Stomach smooth muscle (tissue), 2 donors: Measurements from ENCODE around the gene PLEKHO2.
"Not testable (repeated sequence)": the region's sequence is repeated elsewhere in the genome, so short reads cannot be mapped to it uniquely, and the experiment has no call there.

Source experiments
- H3K27ac ChIP-seq: one replicate; pipeline ENCODE4 v1.7.0; 2013; ENCODE audit warnings: mild to moderate bottlenecking, low read length, inconsistent platforms
- H3K27me3 ChIP-seq, 2 donors: one replicate each; pipeline ENCODE4 v1.7.0; 2013; ENCODE audit warnings: low read length in 2 of 2; ENCODE audit not compliant: insufficient read depth in 2 of 2, control insufficient read depth in 1 of 2
- H3K36me3 ChIP-seq, 2 donors: one replicate each; pipeline ENCODE4 v1.7.0; 2013; ENCODE audit warnings: low read length in 2 of 2; ENCODE audit not compliant: control insufficient read depth in 2 of 2, insufficient read depth in 2 of 2
- H3K4me1 ChIP-seq: one replicate; pipeline ENCODE4 v1.7.0; 2013; ENCODE audit warnings: low read length; ENCODE audit not compliant: control insufficient read depth, insufficient read depth
- H3K4me3 ChIP-seq, 2 donors: one replicate each; pipeline ENCODE4 v1.7.0; 2013; ENCODE audit warnings: low read length in 2 of 2
- H3K9ac ChIP-seq, 2 donors: one replicate each; pipeline ENCODE4 v1.7.0; 2013; ENCODE audit warnings: low read length in 2 of 2, mild to moderate bottlenecking in 1 of 2
- H3K9me3 ChIP-seq, 2 donors: one replicate each; pipeline ENCODE4 v1.7.0; 2013; ENCODE audit warnings: low read length in 2 of 2; ENCODE audit not compliant: control insufficient read depth in 2 of 2
- donor health status: healthy.
- donor health status: Pancreatic carcinoma.

PLEKHO2 gene, protein sequence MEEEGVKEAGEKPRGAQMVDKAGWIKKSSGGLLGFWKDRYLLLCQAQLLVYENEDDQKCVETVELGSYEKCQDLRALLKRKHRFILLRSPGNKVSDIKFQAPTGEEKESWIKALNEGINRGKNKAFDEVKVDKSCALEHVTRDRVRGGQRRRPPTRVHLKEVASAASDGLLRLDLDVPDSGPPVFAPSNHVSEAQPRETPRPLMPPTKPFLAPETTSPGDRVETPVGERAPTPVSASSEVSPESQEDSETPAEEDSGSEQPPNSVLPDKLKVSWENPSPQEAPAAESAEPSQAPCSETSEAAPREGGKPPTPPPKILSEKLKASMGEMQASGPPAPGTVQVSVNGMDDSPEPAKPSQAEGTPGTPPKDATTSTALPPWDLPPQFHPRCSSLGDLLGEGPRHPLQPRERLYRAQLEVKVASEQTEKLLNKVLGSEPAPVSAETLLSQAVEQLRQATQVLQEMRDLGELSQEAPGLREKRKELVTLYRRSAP

GRCh38 chr15:64841344-64842095, at the start of gene PLEKHO2:
PLEKHO2 (plus strand) TSS chr15:64841915; CDS start chr15:64842017, 102 bp downstream.
- H3K27me3 ChIP-seq: no peaks in the 10 kb centered on the region
- no peaks in the 10 kb centered on the region for H3K9me3 ChIP-seq
- H3K27ac ChIP-seq: peak within 1 kb of the TSS; percentile 91
- peak within 1 kb of the TSS; percentile 92 to 97 for H3K9ac ChIP-seq
- H3K36me3 ChIP-seq: no peaks in the 10 kb centered on the region
- H3K4me1 ChIP-seq: peaks cover 46% of the 10 kb centered on the region
- H3K4me3 ChIP-seq: peak within 1 kb of the TSS; percentile 96 to 97

- Histone ChIP-seq H3K9me3 (no peaks in the 10 kb centered on the region), H3K9ac (no peak overlapping the region), H3K36me3 (no peaks in the 10 kb centered on the region), H3K4me1 (no peaks in the 10 kb centered on the region), H3K27ac (no peak overlapping the region), H3K27me3 (no peaks in the 10 kb centered on the region), H3K4me3 (no peak overlapping the region)
Observed at GRCh38 chr15:64792282-64792681, 49.4 kb upstream of the PLEKHO2 start.

GRCh38 chr15:64795299-64795698, 46.4 kb upstream of the PLEKHO2 start:
- H3K4me3 ChIP-seq, H3K36me3 ChIP-seq, H3K9ac ChIP-seq: not testable (repeated sequence)

DNA sequence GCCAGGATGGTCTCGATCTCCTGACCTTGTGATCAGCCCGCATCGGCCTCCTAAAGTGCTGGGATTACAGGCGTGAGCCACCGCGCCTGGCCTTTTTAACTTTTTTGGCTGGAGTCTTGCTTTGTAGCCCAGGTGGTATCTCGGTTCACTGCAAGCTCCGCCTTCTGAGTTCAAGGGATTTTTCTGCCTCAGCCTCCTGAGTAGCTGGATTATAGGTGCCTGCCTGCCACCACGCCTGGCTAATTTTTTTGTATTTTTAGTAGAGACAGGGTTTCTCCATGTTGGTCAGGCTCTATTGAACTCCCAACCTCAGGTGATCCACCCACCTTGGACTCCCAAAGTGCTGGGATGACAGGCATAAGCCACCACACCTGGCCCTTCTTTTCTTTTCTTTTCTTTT, 45.8 kb upstream of the PLEKHO2 start:
- H3K27ac ChIP-seq, H3K4me3 ChIP-seq, H3K9ac ChIP-seq, H3K27me3 ChIP-seq, H3K36me3 ChIP-seq, H3K9me3 ChIP-seq, H3K4me1 ChIP-seq: not testable (repeated sequence)

More at GRCh38 chr15:64795299-64795698, 46.4 kb upstream of the PLEKHO2 start:
- H3K4me1 ChIP-seq, H3K27me3 ChIP-seq, H3K9me3 ChIP-seq, H3K27ac ChIP-seq: not testable (repeated sequence)

DNA sequence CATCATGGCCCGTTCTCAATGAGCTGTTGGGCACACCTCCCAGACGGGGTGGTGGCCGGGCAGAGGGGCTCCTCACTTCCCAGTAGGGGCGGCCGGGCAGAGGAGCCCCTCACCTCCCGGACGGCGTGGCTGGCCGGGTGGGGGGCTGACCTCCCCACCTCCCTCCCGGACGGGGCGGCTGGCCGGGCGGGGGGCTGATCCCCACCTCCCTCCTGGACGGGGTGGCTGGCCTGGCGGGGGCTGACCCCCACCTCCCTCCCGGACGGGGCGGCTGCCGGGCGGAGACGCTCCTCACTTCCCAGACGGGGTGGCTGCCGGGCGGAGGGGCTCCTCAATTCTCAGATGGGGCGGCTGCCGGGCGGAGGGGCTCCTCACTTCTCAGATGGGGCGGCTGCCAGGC, 42.8 kb upstream of the PLEKHO2 start:
- not testable (repeated sequence) for H3K9ac ChIP-seq

DNA sequence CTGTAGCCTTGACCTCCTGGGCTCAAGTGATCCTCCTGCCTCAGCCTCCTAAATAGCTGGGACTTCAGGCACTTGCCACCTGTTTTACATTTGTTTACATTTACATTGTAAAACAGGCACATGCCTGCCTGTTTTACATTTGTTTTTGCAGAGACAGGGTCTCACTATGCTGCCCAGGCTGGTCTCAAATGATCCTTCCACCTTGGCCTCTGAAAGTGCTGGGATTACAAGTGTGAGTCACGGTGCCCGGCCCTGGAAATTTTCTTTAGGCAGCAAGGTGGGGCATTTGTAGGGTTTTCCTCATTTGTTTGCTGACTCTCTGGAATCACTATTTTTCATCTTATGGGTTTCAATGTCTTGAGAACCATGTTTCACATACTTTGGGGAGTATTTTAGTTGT, 41.2 kb upstream of the PLEKHO2 start:
- Histone ChIP-seq H3K36me3 (no peaks in the 10 kb centered on the region), H3K4me3 (no peak overlapping the region), H3K27ac (peak overlapping the region; percentile 13), H3K9ac (no peak overlapping the region), H3K27me3 (no peaks in the 10 kb centered on the region), H3K4me1 (peaks cover 19% of the 10 kb centered on the region), H3K9me3 (no peaks in the 10 kb centered on the region)

More for the DNA sequence above, 42.8 kb upstream of the PLEKHO2 start:
- H3K27ac ChIP-seq, H3K27me3 ChIP-seq, H3K4me3 ChIP-seq, H3K36me3 ChIP-seq, H3K9me3 ChIP-seq: not testable (repeated sequence)
- peaks cover 17% of the 10 kb centered on the region for H3K4me1 ChIP-seq

GRCh38 chr15:64803526-64803925, 38.2 kb upstream of the PLEKHO2 start:
- Histone ChIP-seq H3K4me1 (peaks cover 43% of the 10 kb centered on the region), H3K27me3 (no peaks in the 10 kb centered on the region), H3K36me3 (no peaks in the 10 kb centered on the region), H3K27ac (peak overlapping the region; percentile 92), H3K9ac (no peak overlapping the region), H3K9me3 (no peaks in the 10 kb centered on the region), H3K4me3 (no peak overlapping the region)

- Histone ChIP-seq H3K9ac (no peak overlapping the region), H3K27ac (peak overlapping the region; percentile 92), H3K36me3 (no peaks in the 10 kb centered on the region), H3K4me3 (no peak overlapping the region), H3K4me1 (peaks cover 52% of the 10 kb centered on the region), H3K27me3 (no peaks in the 10 kb centered on the region), H3K9me3 (no peaks in the 10 kb centered on the region)
Observed at GRCh38 chr15:64804619-64805018, 37.1 kb upstream of the PLEKHO2 start.

GRCh38 chr15:64806509-64806908, 35.2 kb upstream of the PLEKHO2 start:
- peak overlapping the region; percentile 98 for H3K27ac ChIP-seq
- no peaks in the 10 kb centered on the region for H3K9me3 ChIP-seq
- H3K9ac ChIP-seq: peak overlapping the region; percentile 71 to 72
- H3K27me3 ChIP-seq: no peaks in the 10 kb centered on the region
- peaks cover 60% of the 10 kb centered on the region for H3K4me1 ChIP-seq
- no peaks in the 10 kb centered on the region for H3K36me3 ChIP-seq
- H3K4me3 ChIP-seq: peak overlapping the region in 1 of 2 donors; percentile 14

DNA sequence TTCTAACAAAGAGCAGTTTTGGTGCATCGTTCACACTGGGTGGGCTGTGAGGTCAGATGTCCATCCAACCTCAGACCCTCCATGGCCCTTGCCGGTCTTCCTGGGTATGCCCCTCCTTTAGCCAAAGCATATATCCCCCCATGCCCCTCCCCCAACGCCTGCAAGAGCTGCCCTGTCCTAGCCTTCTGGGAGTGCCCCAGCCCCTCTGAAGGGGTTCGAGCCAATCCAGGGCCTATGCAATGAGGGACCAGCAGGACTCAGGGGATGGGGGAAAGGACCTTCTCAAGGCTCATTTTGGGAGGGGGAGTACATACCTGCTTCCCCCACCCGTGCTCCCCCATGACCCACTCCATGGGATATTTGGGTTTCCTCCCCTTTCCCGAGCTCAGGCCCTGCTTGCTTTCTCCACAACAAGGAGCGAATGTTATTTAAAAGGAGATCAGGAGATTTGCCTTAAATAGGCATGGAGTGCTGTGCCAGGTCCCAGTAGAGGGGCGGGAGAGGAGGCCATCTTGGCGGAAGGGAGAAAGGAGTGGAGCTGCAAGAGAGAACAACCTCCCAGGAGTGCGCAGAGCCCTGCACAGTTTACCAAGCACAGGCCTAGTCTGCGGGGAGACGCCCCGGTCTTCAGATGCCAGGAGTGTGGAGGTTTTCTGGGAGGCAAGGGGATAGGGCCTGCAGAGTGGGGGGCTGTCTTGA, 34.5 kb upstream of the PLEKHO2 start:
- no peaks in the 10 kb centered on the region for H3K9me3 ChIP-seq
- H3K4me1 ChIP-seq: peaks cover 54% of the 10 kb centered on the region
- peak overlapping the region; percentile 14 to 54 for H3K4me3 ChIP-seq
- peak overlapping the region; percentile 71 to 72 for H3K9ac ChIP-seq
- H3K27ac ChIP-seq: peak overlapping the region; percentile 98
- no peaks in the 10 kb centered on the region for H3K27me3 ChIP-seq
- no peaks in the 10 kb centered on the region for H3K36me3 ChIP-seq
